Kidney (tissue), 14 donors: ENCODE results near the gene PCNX2. TPM values are rescaled to one million over a fixed set of nuclear protein-coding genes. Genes with fewer than 3 reads are reported as not detected.

Source experiments
- DNase-seq, 5 donors: peaks; one replicate each; pipeline ENCODE4 v3.0.0-alpha.2; 2013 to 2020
- FAIRE-seq: peaks from 2 replicates; lab custom pipeline; 2012; peaks lifted over from hg19 to GRCh38; lab: Jason Lieb, UNC
- H3K27ac ChIP-seq, 2 donors: one replicate each; pipeline ENCODE4 v1.7.0; 2013; ENCODE audit warnings: low read depth in 2 of 2, low read length in 2 of 2, inconsistent platforms in 1 of 2
- H3K27me3 ChIP-seq: one replicate; pipeline ENCODE4 v1.7.1; 2013; ENCODE audit warnings: low read length, inconsistent platforms; ENCODE audit not compliant: control insufficient read depth, insufficient read depth
- H3K36me3 ChIP-seq, 3 donors: one replicate each; pipeline versions ENCODE4 v1.7.0 to v1.7.1; 2013; ENCODE audit warnings: low read length in 3 of 3, control low read depth in 1 of 3, inconsistent platforms in 1 of 3; ENCODE audit not compliant: insufficient read depth in 3 of 3, control insufficient read depth in 2 of 3
- H3K4me1 ChIP-seq, 3 donors: one replicate each; pipeline versions ENCODE4 v1.7.0 to v1.7.1; 2013; ENCODE audit warnings: low read length in 3 of 3, inconsistent platforms in 1 of 3, low read depth in 1 of 3; ENCODE audit not compliant: control insufficient read depth in 2 of 3, insufficient read depth in 2 of 3
- H3K4me3 ChIP-seq, 3 donors: one replicate each; pipeline versions ENCODE4 v1.7.0 to v1.8.1; 2013; ENCODE audit warnings: low read length in 3 of 3, control low read depth in 1 of 3, inconsistent platforms in 1 of 3
- H3K9ac ChIP-seq, 3 donors: one replicate each; pipeline versions ENCODE4 v1.7.0 to v1.7.1; 2013; ENCODE audit warnings: low read length in 3 of 3, control low read depth in 1 of 3, inconsistent platforms in 1 of 3
- H3K9me3 ChIP-seq, 3 donors: one replicate each; pipeline versions ENCODE4 v1.7.0 to v1.7.1; 2013; ENCODE audit warnings: low read length in 3 of 3, control low read depth in 1 of 3, inconsistent platforms in 1 of 3; ENCODE audit not compliant: control insufficient read depth in 2 of 3, insufficient read depth in 1 of 3
- CTCF ChIP-seq: IDR thresholded peaks from 3 replicates; pipeline ENCODE4 v1.5.1; 2012; ENCODE audit warnings: mild to moderate bottlenecking, moderate library complexity, borderline replicate concordance; ENCODE audit not compliant: insufficient read depth; ENCODE audit errors: extremely low read depth
- intact Hi-C: fragments of 100-400 bp; cut with DNase I; formaldehyde crosslinking; loops from one replicate; pipeline ENCODE4 v1.11.1; 2022
- polyA plus RNA-seq: library from polyadenylated mRNA; stranded (reverse); fragments of 350-450 nt; fragmentation: Illumina TruSeq; extraction: RNeasy Lipid Tissue Mini Kit (QIAGEN cat#74804); gene quantifications from one replicate; pipeline ENCODE4 v1.2.3, GENCODE V29; 2014; ENCODE audit warnings: low read depth, low replicate concordance; ENCODE audit not compliant: insufficient read depth
- total RNA-seq: library from RNA; stranded (reverse); fragmentation: NEBNext Ultra II Directional; extraction: Animal tissue kit (Norgen Biotek cat#: 25700); gene quantifications from one replicate; pipeline ENCODE4 v1.2.1, GENCODE V29; 2021
- donor health status: control.
- donor health status: control.
- donor health status: control.
- donor health status: control.
- donor health status: control.
- donor health status: DM: yes; HTN: yes; CAD: no.
- donor health status: Normal renal cell carcinoma (clear cell type).

Gene PCNX2
- total and polyA plus RNA-seq, 2 donors from 2014 or later = 5.2 to 29.2 TPM

DNA sequence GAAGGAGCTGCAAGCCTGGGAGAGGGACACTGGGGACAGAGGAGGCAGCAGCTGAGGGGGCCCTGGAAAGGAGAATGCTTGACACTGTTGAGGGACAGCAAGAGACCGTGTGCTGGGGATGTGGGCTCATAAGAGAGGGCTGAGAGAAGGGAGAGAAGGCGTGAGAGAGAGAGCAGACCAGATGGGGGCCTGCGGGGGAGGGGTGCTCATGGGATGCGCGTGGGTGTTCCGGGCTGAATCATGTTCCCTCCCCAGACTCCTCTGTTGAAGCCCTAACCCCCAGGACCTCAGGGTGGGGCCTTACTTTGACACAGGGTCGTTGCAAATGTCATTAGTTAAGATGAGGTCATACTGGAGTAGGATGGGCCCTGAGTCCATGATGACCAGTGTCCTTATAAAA lies 304.3 kb downstream of the PCNX2 start:
- Histone ChIP-seq H3K9ac (no peak overlapping the region), H3K9me3 (no peaks in the 10 kb centered on the region), H3K27ac (no peak overlapping the region), H3K27me3 (no peaks in the 10 kb centered on the region), H3K36me3 (no peaks in the 10 kb centered on the region), H3K4me3 (no peak overlapping the region), H3K4me1 (no peaks in the 10 kb centered on the region)
- FAIRE-seq = no peak
- intact Hi-C loops = no loop called here
- no peak for TF ChIP-seq CTCF
- no peak for DNase-seq

- intact Hi-C loops = no loop called here
- FAIRE-seq (no peak), DNase-seq (no peak)
- H3K9me3 ChIP-seq = no peaks in the 10 kb centered on the region
- H3K9ac ChIP-seq = no peak overlapping the region
- H3K4me3 ChIP-seq = no peak overlapping the region
- TF ChIP-seq CTCF = no peak
- no peak overlapping the region for H3K27ac ChIP-seq
- H3K4me1 ChIP-seq = no peaks in the 10 kb centered on the region
- H3K27me3 ChIP-seq = no peaks in the 10 kb centered on the region
- no peaks in the 10 kb centered on the region for H3K36me3 ChIP-seq
Measured at GRCh38 chr1:232990176-232991128, 305.1 kb downstream of the PCNX2 start.

- no peak overlapping the region for H3K27ac ChIP-seq
- no peaks in the 10 kb centered on the region for H3K9me3 ChIP-seq
- no peaks in the 10 kb centered on the region for H3K36me3 ChIP-seq
- H3K27me3 ChIP-seq = no peaks in the 10 kb centered on the region
- intact Hi-C loops = no loop called here
- peak in 3 of 5 donors; percentile 20 to 67 (median 54) for DNase-seq
- no peak overlapping the region for H3K9ac ChIP-seq
- H3K4me3 ChIP-seq = no peak overlapping the region
- TF ChIP-seq CTCF = no peak
- no peak for FAIRE-seq
- no peaks in the 10 kb centered on the region for H3K4me1 ChIP-seq
Measured at GRCh38 chr1:232988572-232989040, 306.9 kb downstream of the PCNX2 start.
